GM12873 (cell line): ENCODE results near the gene LLGL1.

Experiments
- CTCF ChIP-seq: IDR thresholded peaks from 2 replicates; pipeline ENCODE4 v1.5.1; 2012; ENCODE audit warnings: low read depth, mild to moderate bottlenecking, moderate library complexity, low read length, control low read depth; ENCODE audit not compliant: insufficient read depth; ENCODE audit errors: missing control alignments

Gene LLGL1

GRCh38 chr17:18259621-18260331, 34.3 kb downstream of the LLGL1 start:
- TF ChIP-seq CTCF: no peak

- no peak for TF ChIP-seq CTCF
Measured at GRCh38 chr17:18260332-18261145, 35.1 kb downstream of the LLGL1 start, which contains the start of gene MIEF2. MIEF2 (plus strand) TSS chr17:18260662; CDS start chr17:18262721, 2,059 bp downstream.

GRCh38 chr17:18261146-18261515, 35.7 kb downstream of the LLGL1 start:
- no peak for TF ChIP-seq CTCF

- no peak for TF ChIP-seq CTCF
Measured at GRCh38 chr17:18261659-18262058, 36.2 kb downstream of the LLGL1 start.

GRCh38 chr17:18262111-18262510, 36.7 kb downstream of the LLGL1 start:
- no peak for TF ChIP-seq CTCF

GRCh38 chr17:18262641-18263040, 37.2 kb downstream of the LLGL1 start:
- TF ChIP-seq CTCF: no peak

GRCh38 chr17:18263885-18264682, 38.6 kb downstream of the LLGL1 start:
- no peak for TF ChIP-seq CTCF
